ENCODE results near the gene DNAJC4.

GRCh38 chr11:64244107-64244506, 13.8 kb downstream of the DNAJC4 start:
- TF ChIP-seq CTCF (IDR thresholded peaks at IDR 0.05), result no peak
- no peak for TF ChIP-seq EP300 (IDR thresholded peaks at IDR 0.05)

All from ovary (tissue), 3 donors.